GM21390 (cell line): ENCODE measurements around the gene AFM.
A peak's percentile ranks its signal among the peaks of the same experiment; 100 is the strongest.

Experiments used
- ATAC-seq: cut with Tn5 transposase; IDR thresholded peaks from one replicate; pipeline ENCODE4 v1.9.1; 2021; ENCODE audit not compliant: unreplicated experiment

The AFM gene, protein sequence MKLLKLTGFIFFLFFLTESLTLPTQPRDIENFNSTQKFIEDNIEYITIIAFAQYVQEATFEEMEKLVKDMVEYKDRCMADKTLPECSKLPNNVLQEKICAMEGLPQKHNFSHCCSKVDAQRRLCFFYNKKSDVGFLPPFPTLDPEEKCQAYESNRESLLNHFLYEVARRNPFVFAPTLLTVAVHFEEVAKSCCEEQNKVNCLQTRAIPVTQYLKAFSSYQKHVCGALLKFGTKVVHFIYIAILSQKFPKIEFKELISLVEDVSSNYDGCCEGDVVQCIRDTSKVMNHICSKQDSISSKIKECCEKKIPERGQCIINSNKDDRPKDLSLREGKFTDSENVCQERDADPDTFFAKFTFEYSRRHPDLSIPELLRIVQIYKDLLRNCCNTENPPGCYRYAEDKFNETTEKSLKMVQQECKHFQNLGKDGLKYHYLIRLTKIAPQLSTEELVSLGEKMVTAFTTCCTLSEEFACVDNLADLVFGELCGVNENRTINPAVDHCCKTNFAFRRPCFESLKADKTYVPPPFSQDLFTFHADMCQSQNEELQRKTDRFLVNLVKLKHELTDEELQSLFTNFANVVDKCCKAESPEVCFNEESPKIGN

DNA sequence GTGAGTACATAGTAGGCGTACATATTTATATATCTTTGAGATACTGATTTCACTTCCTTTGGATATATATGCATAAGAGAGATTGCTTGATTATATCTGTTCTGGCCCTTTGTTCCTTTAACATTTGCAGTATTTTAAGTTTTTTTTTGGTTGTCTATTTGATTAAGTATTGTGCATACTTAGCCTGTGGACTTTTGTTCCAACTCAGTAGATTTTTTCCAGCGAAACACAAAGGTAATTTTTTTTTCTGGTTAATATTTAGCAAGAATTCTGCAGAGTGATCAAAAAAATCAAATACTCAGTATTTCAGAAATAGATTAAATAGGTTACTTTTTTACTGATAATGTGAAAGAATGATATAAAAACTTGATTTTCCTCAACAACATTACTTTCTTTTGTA, at the start of gene AFM:
Gene AFM (plus strand): TSS at position 388 of the 400 bp plus-strand sequence. CDS start 31 bp downstream, outside the sequence.
- ATAC-seq = no peak

DNA sequence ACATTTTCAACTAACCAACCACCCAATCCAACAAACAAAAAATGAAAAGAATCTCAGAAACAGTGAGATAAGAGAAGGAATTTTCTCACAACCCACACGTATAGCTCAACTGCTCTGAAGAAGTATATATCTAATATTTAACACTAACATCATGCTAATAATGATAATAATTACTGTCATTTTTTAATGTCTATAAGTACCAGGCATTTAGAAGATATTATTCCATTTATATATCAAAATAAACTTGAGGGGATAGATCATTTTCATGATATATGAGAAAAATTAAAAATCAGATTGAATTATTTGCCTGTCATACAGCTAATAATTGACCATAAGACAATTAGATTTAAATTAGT, 49.8 kb upstream of the AFM start:
- no peak for ATAC-seq

DNA sequence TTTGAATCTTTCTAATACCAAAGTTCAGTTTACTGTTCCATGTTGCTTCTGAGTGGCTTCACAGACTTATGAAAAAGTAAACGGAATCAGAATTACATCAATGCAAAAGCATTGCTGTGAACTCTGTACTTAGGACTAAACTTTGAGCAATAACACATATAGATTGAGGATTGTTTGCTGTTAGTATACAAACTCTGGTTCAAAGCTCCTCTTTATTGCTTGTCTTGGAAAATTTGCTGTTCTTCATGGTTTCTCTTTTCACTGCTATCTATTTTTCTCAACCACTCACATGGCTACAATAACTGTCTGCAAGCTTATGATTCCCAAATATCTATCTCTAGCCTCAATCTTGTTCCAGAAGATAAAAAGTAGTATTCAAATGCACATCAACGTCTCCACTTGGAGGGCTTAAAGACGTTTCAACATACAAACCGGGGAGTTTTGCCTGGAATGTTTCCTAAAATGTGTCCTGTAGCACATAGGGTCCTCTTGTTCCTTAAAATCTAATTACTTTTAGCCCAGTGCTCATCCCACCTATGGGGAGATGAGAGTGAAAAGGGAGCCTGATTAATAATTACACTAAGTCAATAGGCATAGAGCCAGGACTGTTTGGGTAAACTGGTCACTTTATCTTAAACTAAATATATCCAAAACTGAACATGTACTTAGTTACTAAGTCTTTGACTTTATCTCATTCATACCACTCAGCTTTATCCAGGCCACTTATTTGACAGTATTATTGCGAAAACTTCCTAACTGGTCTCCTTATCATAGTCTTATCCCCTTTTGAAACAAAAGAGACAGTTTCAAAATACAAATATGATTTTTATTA, 49.2 kb upstream of the AFM start:
- no peak for ATAC-seq

DNA sequence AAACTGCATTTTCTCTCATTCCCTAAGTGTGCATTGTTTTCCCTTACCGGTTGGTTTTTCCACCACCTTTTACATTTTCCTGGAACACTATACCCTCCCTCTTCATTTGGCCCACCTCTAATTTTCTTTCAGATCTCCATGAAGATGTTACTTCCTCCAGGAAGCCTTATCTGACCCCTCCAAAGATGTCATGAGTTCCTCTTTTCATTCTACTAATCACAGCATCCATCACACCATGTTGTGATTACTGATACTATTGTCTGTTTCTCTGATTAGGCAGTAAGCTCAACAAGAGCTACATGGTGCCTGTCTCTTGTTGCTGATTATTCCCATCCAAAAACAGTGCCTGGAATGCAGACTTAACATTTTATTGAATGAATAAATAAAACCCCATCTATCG, 48.4 kb upstream of the AFM start:
- ATAC-seq = no peak

DNA sequence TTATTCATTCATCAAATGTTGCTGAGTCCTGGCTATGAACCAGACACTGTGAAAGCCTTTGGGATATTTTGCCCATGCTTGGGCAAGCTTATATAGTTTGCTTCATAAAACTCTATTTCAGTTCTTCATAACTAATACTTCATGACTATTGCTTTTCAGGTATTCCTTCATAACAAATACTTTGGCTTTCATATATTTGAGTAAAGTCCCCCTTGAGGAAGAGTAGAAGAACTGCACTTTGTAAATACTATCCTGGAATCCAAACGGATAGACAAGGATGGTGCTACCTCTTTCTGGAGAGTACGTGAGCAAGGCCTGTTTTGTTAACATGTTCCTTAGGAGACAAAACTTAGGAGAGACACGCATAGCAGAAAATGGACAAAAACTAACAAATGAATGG, 47.2 kb upstream of the AFM start:
- ATAC-seq = peak; percentile 76

DNA sequence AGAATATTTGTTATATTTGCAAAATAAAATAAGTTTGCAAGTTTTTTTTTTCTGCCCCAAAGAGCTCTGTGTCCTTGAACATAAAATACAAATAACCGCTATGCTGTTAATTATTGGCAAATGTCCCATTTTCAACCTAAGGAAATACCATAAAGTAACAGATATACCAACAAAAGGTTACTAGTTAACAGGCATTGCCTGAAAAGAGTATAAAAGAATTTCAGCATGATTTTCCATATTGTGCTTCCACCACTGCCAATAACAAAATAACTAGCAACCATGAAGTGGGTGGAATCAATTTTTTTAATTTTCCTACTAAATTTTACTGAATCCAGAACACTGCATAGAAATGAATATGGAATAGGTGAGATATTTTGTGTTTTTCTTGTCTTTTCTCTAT, 45.6 kb upstream of the AFM start, which contains the start of gene AFP:
Gene AFP (plus strand): TSS at position 238 of the 400 bp plus-strand sequence. CDS start 42 bp downstream, at position 280.
- ATAC-seq = no peak

DNA sequence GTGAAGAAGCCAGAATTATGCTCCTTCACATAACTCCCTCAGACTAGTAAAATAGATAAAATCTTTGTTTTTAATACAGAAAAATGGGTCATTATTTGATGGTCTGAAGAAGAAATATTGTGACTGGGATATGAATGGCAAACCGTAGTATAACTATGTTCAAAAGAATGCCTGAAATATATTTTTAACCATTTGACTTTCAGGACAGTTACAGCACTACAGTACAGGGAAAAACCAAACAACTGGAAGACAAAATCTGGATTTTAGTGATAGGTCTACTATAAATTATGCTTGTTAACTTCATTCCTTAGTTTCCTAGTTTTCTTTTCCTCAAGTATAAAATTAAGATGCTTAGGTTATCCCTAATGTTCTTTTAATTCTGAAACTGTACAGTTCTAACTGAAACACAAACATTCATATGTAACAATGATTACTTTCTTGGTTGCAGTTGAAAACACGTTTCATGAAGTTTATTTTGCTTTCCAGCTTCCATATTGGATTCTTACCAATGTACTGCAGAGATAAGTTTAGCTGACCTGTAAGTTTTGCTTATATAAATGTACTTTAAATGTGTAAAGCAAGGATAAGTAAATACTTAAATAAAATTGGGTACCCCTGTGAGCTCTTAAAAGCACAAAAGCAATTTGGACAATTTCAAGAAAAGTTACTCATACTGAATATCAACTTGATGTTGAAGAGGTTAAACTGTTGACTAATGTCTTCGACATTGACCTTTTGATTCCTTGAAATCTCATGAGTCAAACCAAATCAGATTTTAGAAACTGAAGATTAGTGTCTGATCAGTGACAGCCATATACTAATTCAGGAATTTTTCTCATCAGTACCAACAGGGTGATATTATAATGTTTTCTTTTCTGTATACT, 44.6 kb upstream of the AFM start:
- no peak for ATAC-seq

DNA sequence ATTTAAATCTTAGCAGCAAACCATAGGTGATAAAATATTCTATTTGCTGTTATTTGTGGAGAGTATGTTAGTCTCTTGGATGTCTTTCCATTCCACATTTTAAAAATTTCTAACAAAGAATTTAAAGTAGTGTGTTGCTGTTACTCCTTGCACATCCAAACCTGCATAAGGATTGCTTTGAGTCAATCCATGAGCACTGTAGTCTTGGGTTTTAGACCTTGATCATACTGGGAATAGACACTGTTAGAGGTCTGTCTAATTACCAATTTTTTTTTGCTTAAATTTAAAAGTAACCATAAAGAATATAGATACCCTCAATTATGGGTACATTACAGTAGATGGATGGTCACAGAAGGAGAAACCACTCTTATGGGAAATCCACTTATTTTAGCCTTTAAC, 44.0 kb upstream of the AFM start:
- no peak for ATAC-seq

DNA sequence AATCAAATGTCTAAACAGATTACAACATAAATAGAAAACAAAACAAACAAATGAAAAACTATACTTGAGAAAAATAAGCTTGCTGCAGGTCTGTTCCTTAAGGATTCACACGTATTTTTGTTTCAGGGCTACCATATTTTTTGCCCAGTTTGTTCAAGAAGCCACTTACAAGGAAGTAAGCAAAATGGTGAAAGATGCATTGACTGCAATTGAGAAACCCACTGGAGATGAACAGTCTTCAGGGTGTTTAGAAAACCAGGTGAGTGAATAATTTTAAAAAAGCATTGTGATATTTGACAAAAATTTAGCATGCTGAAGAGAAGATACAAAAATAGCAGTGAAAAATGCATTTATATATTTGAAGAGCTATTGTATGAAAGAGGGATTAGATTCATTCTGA, 43.5 kb upstream of the AFM start:
- no peak for ATAC-seq

DNA sequence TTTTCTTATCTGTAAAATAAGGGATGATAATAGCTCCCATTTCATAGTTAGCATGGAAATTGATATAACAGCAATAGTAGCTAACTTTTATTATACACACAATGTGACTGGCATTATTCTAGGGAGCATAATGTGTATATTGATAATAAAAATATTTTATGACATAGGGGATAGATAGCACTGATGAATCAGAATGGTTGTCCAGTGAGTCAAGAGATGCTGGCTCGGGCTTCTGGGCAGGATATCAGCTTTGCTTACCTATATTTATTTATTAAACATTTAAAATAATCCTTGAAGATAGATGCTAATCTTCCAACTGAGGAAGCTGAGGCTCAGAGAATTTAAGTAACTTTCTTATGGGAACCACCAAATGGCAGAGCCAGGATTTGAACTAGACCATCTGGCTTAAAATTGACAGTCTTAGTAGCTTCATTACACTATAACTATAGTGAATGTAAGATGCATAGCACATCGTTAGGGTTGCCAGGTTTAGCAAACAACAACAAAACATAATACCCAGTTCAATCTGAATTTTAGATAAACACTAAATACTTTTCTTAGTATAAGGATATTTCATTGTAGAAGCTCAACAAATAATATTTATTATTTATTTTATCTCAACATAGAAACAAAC, 42.8 kb upstream of the AFM start:
- ATAC-seq = no peak

DNA sequence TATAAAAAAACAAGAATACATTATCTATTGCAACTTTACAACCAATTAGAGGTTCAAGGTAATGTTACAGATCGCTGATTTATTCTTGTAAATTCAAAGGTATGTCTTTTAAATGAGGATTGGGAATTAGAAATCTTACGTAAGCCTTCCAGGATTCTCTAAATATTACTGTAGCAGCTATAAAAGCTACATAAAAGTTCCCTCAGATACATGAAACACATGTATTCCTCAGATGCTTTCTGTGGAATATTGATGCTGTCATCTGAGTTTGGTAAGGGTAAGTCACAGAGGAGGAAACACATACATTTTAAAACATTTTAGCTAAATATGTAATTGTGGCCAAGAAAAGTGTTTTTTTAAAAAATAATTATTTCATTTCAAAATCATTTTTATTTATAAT, 42.1 kb upstream of the AFM start:
- ATAC-seq = no peak

DNA sequence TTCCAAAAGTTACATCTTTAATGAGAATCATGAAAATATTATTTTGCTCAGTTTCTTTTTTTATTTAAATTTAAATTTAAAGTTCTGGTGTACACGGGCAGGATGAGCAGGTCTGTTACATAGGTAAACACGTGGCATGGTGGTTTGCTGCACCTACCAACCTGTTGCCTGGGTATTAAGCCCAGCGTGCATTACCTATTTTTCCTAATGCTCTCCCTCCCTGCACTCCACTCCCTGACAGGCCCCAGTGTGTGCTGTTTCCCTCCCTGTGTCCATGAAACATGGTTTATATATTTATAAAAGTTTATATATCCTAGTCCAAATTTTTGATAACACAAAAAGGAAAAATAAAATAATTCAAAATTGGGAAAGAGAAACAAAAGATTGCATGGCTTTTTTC, 41.6 kb upstream of the AFM start:
- ATAC-seq = no peak

DNA sequence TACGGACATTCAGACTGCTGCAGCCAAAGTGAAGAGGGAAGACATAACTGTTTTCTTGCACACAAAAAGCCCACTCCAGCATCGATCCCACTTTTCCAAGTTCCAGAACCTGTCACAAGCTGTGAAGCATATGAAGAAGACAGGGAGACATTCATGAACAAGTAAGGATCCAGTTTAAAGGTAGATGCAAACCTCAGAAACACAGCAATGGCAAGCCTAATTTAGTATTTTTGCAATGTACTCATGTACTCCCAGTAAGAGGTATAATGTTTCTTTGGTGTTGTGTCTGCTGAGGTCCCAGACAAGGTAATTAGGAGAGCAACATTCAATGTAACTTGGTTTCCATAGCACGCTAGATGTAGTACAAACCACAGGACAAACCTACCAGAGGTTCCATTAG, 40.9 kb upstream of the AFM start:
- ATAC-seq = no peak

DNA sequence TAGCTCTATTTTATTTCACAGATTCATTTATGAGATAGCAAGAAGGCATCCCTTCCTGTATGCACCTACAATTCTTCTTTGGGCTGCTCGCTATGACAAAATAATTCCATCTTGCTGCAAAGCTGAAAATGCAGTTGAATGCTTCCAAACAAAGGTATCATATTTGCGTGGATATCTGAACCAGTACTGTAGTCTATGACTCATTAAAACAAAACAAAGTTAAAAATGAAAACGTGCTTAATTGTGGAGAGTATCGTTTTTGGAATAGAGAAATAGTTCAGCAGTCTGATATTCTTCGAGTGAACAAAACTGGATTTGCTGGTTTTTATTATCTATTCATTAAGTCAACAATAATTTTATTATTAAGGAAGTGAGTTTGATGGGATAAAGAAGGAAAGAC, 39.3 kb upstream of the AFM start:
- ATAC-seq = no peak

DNA sequence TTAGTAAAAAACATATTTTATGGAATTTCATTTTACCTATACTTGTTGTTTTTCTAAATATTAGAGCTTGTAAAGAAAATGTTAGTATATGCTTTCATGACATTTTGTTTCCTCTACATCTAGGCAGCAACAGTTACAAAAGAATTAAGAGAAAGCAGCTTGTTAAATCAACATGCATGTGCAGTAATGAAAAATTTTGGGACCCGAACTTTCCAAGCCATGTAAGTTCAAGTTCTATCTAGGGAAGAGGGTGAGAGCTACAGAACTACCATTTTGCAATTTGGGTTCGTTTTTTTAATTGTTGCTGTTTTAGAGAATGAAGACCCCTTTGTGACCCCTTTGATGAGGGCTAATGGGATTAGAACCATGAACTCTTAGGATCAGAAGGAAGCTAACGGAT, 38.3 kb upstream of the AFM start:
- ATAC-seq = no peak

DNA sequence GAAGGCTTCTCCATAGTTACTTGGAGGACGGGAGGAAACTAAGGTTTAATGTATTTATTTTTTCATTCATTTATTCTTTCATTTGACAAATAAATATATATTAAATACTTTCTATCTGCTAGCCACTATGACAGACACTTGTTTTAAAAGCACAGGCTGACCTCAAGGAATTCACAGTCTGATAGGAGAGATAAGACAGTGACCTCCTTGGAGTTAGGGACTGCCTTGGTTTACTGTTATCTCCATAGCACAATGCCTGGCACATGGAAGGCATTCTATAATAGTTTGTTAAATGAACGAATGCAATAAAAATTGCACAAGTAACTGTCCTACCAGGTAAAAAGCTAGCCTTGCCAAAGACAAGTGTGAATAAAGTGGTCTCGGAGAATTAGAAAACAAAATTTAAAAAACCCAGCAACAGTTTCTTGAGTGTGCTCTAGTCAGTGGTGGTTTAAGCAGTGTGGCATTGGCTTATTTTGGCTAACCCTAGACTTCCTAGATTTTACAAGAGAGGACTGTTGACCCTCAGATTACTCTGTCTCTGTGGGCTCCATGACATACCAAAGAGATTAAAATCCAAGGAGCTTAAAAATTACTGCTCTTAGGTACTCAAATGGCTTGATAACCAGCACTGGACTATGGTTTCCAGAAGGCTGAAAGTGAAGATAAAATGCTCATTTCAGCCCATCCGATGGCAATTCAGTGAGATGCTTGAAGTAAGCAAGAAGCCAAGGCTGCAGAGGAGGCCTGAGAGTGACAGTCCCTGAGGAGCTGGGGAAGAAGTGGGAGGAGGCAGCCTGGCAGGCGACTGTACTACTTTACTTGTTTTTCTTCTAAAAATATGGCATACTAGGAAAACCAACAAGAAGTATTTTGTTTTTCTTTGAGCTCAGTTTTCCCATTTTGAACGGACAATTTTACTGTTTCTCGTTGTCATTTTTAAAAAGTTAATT, 35.9 kb upstream of the AFM start:
- no peak for ATAC-seq

DNA sequence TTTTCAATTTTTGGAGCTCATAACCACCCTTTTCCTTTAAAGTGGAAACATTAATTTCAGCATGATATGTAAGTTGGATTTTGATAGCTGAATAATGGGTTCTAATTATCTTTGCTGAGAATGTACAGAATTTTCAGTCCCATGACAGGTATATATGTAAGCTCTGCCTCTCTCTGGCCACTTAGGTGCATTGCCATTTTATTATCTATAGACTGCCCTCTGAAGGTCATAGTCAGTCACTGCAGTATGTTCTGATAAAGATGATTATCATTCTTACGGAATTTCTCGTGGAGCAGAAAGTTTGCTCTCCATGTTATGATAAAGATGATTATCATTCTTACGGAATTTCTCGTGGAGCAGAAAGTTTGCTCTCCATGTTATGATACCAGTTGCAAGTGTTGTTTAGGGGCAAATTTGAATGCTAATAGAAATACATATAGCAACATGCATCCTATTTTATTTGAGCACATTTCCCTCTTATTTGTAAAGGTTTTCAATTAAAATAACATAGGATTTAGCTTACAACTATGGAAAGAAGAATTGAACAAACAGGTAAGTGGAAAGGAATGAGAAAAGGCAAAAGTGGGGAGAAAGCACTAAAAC, 35.1 kb upstream of the AFM start:
- ATAC-seq = peak; percentile 100

DNA sequence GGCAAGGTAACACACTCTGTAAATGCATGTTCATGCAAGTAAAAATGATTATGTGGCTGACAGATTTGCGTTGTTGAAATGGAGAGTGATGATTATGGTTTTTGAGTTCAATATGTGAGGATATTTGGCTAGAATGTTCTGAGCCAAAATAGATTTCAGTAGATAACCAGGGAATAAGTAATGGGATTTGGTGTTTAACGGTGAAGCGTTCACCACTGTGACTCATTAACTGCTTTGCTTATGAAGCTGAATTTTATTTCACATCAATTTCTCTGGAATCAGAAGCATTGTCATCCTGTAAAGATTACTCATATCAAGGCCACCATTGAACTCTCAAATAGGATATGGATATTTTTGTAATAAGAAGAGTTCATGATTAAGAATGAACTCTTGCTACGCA, 33.9 kb upstream of the AFM start:
- no peak for ATAC-seq
